DND-41 (cell line): ENCODE data around the gene SMURF1.
"Not testable (repeated sequence)": the region's sequence is repeated elsewhere in the genome, so short reads cannot be mapped to it uniquely, and the experiment has no call there.

Experiments
- ATAC-seq: fragments of 200-7000 bp; cut with Tn5 transposase; 3 replicates; pipeline ENCODE4 v1.9.1; 2021; ENCODE audit warnings: low read depth; ENCODE audit not compliant: insufficient read depth
- DNase-seq: peaks from one replicate; pipeline ENCODE4 v3.0.0-alpha.2; 2020
- H2AFZ ChIP-seq: 2 replicates; pipeline ENCODE4 v1.6.0; 2012; ENCODE audit warnings: low read depth, low read length
- H3K27ac ChIP-seq: 2 replicates; pipeline ENCODE4 v1.5.1; 2012; ENCODE audit warnings: low read length, inconsistent platforms
- H3K27me3 ChIP-seq: fragments of 200-600 bp; sonication (generic); 2 replicates; pipeline ENCODE4 v1.6.0; 2012; ENCODE audit warnings: low read length, mild to moderate bottlenecking, inconsistent platforms; ENCODE audit not compliant: insufficient read depth, poor library complexity
- H3K36me3 ChIP-seq: 2 replicates; pipeline ENCODE4 v1.5.1; 2012; ENCODE audit warnings: low read length, inconsistent platforms; ENCODE audit not compliant: insufficient read depth
- H3K4me1 ChIP-seq: 2 replicates; pipeline ENCODE4 v1.5.1; 2012; ENCODE audit warnings: mild to moderate bottlenecking, low read length; ENCODE audit not compliant: insufficient read depth
- H3K4me2 ChIP-seq: 2 replicates; pipeline ENCODE4 v1.6.0; 2012; ENCODE audit warnings: mild to moderate bottlenecking, moderate library complexity, low read length, inconsistent platforms; ENCODE audit not compliant: insufficient read depth
- H3K4me3 ChIP-seq, 2 experiments: fragments of 200-600 bp in 1 of 2; shearing (Covaris generic) in 1 of 2; 2 replicates each; pipeline ENCODE4 v1.5.1; 2012 to 2016; ENCODE audit warnings: inconsistent platforms in 2 of 2, low read length in 2 of 2, mild to moderate bottlenecking in 2 of 2, low read depth in 1 of 2, moderate library complexity in 1 of 2
- H3K79me2 ChIP-seq: 2 replicates; pipeline ENCODE4 v1.6.0; 2012; ENCODE audit warnings: low read length, inconsistent platforms; ENCODE audit not compliant: insufficient read depth
- H3K9ac ChIP-seq: 2 replicates; pipeline ENCODE4 v1.6.0; 2012; ENCODE audit warnings: low read depth, mild to moderate bottlenecking, inconsistent platforms, low read length, moderate library complexity
- H3K9me3 ChIP-seq: 2 replicates; pipeline ENCODE4 v1.5.1; 2012; ENCODE audit warnings: low read length, moderate library complexity, mild to moderate bottlenecking, inconsistent platforms; ENCODE audit not compliant: insufficient read depth, severe bottlenecking
- H4K20me1 ChIP-seq: 2 replicates; pipeline ENCODE4 v1.6.0; 2012; ENCODE audit warnings: low read length; ENCODE audit not compliant: insufficient read depth
- CTCF ChIP-seq: IDR thresholded peaks from 2 replicates; pipeline ENCODE4 v1.5.1; 2012; ENCODE audit warnings: borderline replicate concordance, low read length, moderate library complexity, mild to moderate bottlenecking; ENCODE audit not compliant: poor library complexity, severe bottlenecking; ENCODE audit errors: extremely low read depth
- EZH2 ChIP-seq: IDR thresholded peaks from 3 replicates; pipeline ENCODE4 v1.6.1; 2012; ENCODE audit warnings: borderline replicate concordance, low read depth, mild to moderate bottlenecking, moderate library complexity, low read length, inconsistent platforms; ENCODE audit not compliant: severe bottlenecking

The SMURF1 gene

GRCh38 chr7:99047526-99048077 is 96.3 kb downstream of the SMURF1 start:
- H3K27ac ChIP-seq, result no peak overlapping the region
- no peaks in the 10 kb centered on the region for H3K79me2 ChIP-seq
- H3K9me3 ChIP-seq, result no peaks in the 10 kb centered on the region
- DNase-seq (no peak), ATAC-seq (no peak)
- 0 out of 2 replicates have a peak, but pooled peaks cover 2% of the 10 kb centered on the region for H4K20me1 ChIP-seq
- H3K36me3 ChIP-seq, result peaks cover 89% of the 10 kb centered on the region
- no peak overlapping the region for H2AFZ ChIP-seq
- H3K4me1 ChIP-seq, result no peaks in the 10 kb centered on the region
- no peak overlapping the region for H3K4me3 ChIP-seq
- no peak overlapping the region for H3K9ac ChIP-seq
- H3K27me3 ChIP-seq, result no peaks in the 10 kb centered on the region
- no peak overlapping the region for H3K4me2 ChIP-seq
- no peak for TF ChIP-seq CTCF
- TF ChIP-seq EZH2, result no peak

GRCh38 chr7:99046722-99047121 is 97.2 kb downstream of the SMURF1 start:
- Histone ChIP-seq H3K9ac (no peak overlapping the region), H3K79me2 (no peaks in the 10 kb centered on the region), H3K4me3 (no peak overlapping the region), H3K4me2 (no peak overlapping the region), H3K9me3 (no peaks in the 10 kb centered on the region), H2AFZ (no peak overlapping the region), H3K27ac (no peak overlapping the region), H3K27me3 (no peaks in the 10 kb centered on the region), H3K36me3 (peaks cover 84% of the 10 kb centered on the region), H3K4me1 (no peaks in the 10 kb centered on the region), H4K20me1 (0 out of 2 replicates have a peak, but pooled peaks cover 2% of the 10 kb centered on the region)
- ATAC-seq (no peak), DNase-seq (no peak)
- TF ChIP-seq EZH2, result no peak
- TF ChIP-seq CTCF, result no peak

GRCh38 chr7:99046262-99046661 is 97.6 kb downstream of the SMURF1 start:
- H3K9ac ChIP-seq, H3K27ac ChIP-seq, H4K20me1 ChIP-seq, H3K79me2 ChIP-seq, H3K9me3 ChIP-seq, DNase-seq, ATAC-seq, H3K4me2 ChIP-seq, H3K27me3 ChIP-seq, H3K4me3 ChIP-seq, H3K4me1 ChIP-seq, H2AFZ ChIP-seq: not testable (repeated sequence)
- H3K36me3 ChIP-seq, result peaks cover 84% of the 10 kb centered on the region

GRCh38 chr7:99044858-99045257 is 99.0 kb downstream of the SMURF1 start:
- H3K36me3 ChIP-seq, result peaks cover 85% of the 10 kb centered on the region
- not testable (repeated sequence) for H3K79me2 ChIP-seq

More at GRCh38 chr7:99044858-99045257, 99.0 kb downstream of the SMURF1 start:
- not testable (repeated sequence) for H3K4me1 ChIP-seq, H3K27ac ChIP-seq, H3K4me3 ChIP-seq, H2AFZ ChIP-seq, DNase-seq, H4K20me1 ChIP-seq, H3K9ac ChIP-seq, H3K27me3 ChIP-seq, H3K9me3 ChIP-seq, H3K4me2 ChIP-seq, ATAC-seq
